Activated naive CD4-positive, alpha-beta T cell treated with anti-CD3 and anti-CD28 coated beads, Interleukin-2, amount 50 U/mL, for 72 hours (primary cell): ENCODE results near the gene PPIF. TPM values are rescaled to one million over a fixed set of nuclear protein-coding genes. Genes with fewer than 3 reads are reported as not detected.

Experiments used
- ATAC-seq, 2 donors: fragments of 150-1000 bp; cut with Tn5 transposase; 2 replicates each; pipeline ENCODE4 v1.10.0; 2021; ENCODE audit warnings: mild to moderate bottlenecking in 2 of 2, moderate library complexity in 2 of 2
- DNase-seq, 2 donors: peaks; one replicate each; pipeline ENCODE4 v3.0.0; 2021 to 2022; ENCODE audit warnings: low spot score in 2 of 2
- H3K27ac Mint-ChIP-seq, 2 donors: one replicate each; pipeline ENCODE4 v1.8.0; 2022; ENCODE audit warnings: mild to moderate bottlenecking in 2 of 2, mixed read lengths in 2 of 2
- H3K36me3 Mint-ChIP-seq, 2 donors: one replicate each; pipeline ENCODE4 v1.8.0; 2022; ENCODE audit warnings: mixed read lengths in 2 of 2
- H3K9me3 Mint-ChIP-seq, 2 donors: one replicate each; pipeline ENCODE4 v1.8.0; 2022; ENCODE audit warnings: mixed read lengths in 2 of 2
- total RNA-seq, 2 donors: library from RNA; stranded (reverse); gene quantifications; one replicate each; pipeline ENCODE4 v1.2.3, GENCODE V29; 2022

PPIF gene
- total RNA-seq, 2 donors from 2014 or later: 60.2 to 144 TPM

GRCh38 chr10:79382491-79382941, 35.2 kb downstream of the PPIF start:
- ATAC-seq: no peak
- DNase-seq: peak in 1 of 2 donors; percentile 25
- Mint-ChIP-seq H3K36me3 (no peaks in the 10 kb centered on the region), H3K9me3 (no peaks in the 10 kb centered on the region), H3K27ac (no peak overlapping the region)

DNA sequence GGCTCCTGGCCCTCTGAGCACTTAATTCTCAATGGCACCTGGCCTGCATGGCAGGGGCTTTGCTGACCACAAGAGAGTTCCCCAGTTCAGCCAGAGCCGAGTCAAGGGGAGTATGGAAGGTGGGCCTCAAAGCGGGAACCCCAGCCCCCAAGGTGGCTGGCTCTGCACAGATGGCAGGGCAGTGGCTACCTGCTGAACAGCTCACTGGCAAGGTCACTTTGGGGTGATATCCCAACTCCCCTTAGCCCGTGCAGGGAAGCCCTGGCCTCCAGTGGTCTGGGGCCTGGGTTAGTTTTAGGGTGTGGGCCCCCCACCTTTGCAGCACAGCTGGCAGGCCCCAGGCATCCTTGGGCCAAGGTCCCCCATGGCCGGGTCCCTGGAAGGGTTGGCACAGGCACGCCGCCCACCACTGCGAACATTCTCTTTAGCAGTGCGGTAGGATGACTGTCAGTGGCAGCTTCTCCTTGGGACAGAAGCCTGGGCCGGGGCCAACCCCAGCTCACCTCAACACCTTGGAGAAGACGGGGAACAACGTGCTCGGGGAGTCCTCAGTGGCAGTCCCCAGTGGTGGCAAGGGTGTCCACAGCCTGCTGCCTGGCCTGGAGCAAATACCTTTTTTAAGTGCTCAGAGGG, 36.8 kb downstream of the PPIF start:
- Mint-ChIP-seq H3K27ac (no peak overlapping the region), H3K9me3 (no peaks in the 10 kb centered on the region), H3K36me3 (no peaks in the 10 kb centered on the region)
- DNase-seq: peak in 1 of 2 donors; percentile 40
- no peak for ATAC-seq

DNA sequence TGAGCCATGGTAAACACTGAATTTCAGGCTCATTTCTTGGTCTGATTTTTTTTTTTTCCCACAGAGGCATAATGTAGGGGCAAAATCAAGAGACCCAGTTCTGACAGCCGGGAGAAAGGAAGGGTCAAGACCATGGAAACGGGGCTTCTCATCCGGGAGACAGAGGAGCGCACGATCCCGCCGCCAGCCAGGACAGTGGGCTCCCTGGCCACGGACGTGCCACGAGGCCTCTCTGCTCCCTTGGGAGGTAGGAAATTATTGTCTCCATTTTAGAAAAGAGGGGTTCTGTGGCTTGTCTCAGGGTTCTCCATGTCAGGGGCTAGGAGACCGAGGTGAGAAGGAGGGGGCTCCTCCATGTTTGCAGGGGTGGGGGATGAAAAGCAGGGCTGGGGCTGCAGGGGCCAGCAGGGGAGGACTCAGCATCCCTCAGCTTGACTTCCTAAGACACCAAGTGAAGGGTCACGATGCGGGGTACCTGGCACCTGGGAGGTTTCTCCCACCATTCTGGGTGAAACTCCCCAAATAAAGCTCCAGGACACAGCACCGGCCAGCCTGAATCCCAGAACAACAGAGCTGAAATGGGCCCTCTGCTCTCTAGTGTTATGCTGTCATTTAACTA, 37.6 kb downstream of the PPIF start:
- no peaks in the 10 kb centered on the region for H3K36me3 Mint-ChIP-seq
- peak overlapping the region in 1 of 2 donors; percentile 36 for H3K27ac Mint-ChIP-seq

DNA sequence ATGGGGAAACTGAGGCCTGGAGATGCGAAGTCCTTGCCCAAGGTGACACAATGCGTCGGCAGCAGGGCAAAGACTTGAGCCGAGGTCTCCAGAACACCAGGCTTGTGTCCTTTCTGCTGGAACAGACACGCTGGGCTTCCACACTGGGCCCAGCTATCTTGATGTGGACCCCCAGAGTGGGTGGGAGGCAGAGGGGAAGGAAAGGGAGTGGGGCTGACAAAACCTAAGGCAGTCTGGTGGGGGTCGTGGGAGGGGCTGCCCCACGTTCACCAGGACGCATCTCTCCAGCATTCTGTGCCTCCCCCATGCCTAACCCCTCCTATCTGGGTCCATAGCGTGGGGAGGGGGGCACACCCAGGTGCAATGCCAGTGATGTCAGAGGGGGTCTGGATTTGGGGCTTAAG, 38.1 kb downstream of the PPIF start:
- DNase-seq (no peak), ATAC-seq (no peak)
- no peaks in the 10 kb centered on the region for H3K36me3 Mint-ChIP-seq
- H3K27ac Mint-ChIP-seq: no peak overlapping the region
- no peaks in the 10 kb centered on the region for H3K9me3 Mint-ChIP-seq

More for the DNA sequence above, 37.6 kb downstream of the PPIF start:
- H3K9me3 Mint-ChIP-seq: no peaks in the 10 kb centered on the region
- DNase-seq (peak in 1 of 2 donors; percentile 3), ATAC-seq (no peak)

DNA sequence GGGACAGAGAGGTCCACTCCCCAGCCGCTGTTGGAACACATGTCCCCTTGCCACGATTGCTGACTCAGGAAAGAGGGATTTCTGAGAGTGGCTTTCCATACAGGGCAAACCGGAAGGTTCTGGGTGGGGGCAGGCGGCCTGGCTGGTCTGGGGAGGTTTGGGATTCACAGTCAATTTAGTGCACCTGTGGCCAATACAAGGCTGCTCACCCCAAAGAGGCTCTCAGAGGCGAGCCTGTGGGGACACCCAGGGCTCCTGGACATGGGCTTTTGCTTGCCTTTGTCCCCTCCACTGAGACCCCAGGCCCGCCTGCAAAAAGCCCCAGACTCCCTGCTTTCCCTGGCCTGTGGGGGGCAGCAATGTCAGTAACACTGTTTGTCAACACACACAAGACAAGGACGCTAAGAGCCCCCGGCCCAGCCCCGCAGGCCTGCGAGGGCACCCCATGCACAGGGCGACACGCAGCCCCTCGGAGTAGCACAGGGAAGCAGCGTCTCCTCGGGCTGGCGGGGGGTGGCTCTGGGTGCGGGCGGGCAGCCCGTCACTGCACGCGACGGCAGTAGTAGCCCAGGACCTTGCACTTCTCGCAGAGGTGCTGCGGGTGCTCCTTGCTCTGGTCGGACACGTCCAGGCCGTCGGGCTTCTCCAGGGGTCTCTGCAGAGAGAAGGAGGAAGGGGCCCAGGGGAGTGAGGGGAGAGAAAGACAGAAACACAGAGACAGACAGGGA, 38.7 kb downstream of the PPIF start:
- Mint-ChIP-seq H3K9me3 (no peaks in the 10 kb centered on the region), H3K27ac (no peak overlapping the region), H3K36me3 (no peaks in the 10 kb centered on the region)
- ATAC-seq (no peak), DNase-seq (peak in 1 of 2 donors; percentile 50)

GRCh38 chr10:79386637-79387465, 39.6 kb downstream of the PPIF start:
- no peaks in the 10 kb centered on the region for H3K9me3 Mint-ChIP-seq
- peak overlapping the region in 1 of 2 donors; percentile 32 for H3K27ac Mint-ChIP-seq
- ATAC-seq: no peak

DNA sequence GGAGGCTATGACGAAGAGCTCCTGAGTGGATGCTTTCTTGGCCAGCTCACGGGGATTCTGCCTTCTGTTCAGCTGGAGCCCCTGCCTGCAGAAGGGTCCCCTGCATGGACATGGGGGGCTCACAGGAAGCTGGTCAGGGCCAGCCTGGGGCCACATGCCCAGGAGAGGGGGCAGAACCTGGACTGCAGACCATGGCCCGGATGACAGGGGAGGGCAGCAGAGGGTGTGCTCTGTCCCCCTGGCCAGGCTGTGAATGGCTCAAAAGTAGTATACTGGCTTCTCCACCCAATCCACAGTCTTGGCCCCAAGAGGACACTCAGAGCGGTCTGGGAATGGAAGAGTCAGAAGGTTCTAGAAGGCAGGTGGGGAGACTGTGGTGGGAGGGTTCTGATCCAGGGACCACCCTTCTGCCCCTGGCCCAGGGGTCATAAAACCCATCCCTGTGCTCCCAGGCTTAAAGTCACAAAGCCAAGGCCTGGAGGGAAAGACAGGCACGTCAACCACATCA, 40.3 kb downstream of the PPIF start:
- no peaks in the 10 kb centered on the region for H3K9me3 Mint-ChIP-seq
- peak overlapping the region in 1 of 2 donors; percentile 32 for H3K27ac Mint-ChIP-seq
- DNase-seq (peak in 1 of 2 donors; percentile 33), ATAC-seq (no peak)
- no peaks in the 10 kb centered on the region for H3K36me3 Mint-ChIP-seq

More at GRCh38 chr10:79386637-79387465, 39.6 kb downstream of the PPIF start:
- H3K36me3 Mint-ChIP-seq: no peaks in the 10 kb centered on the region
- DNase-seq: peak in 1 of 2 donors; percentile 44

- DNase-seq: peak in 1 of 2 donors; percentile 44
- Mint-ChIP-seq H3K27ac (no peak overlapping the region), H3K36me3 (no peaks in the 10 kb centered on the region), H3K9me3 (no peaks in the 10 kb centered on the region)
- ATAC-seq: peak in 1 of 2 donors; percentile 91
Measured at GRCh38 chr10:79387974-79388850, 40.9 kb downstream of the PPIF start.

DNA sequence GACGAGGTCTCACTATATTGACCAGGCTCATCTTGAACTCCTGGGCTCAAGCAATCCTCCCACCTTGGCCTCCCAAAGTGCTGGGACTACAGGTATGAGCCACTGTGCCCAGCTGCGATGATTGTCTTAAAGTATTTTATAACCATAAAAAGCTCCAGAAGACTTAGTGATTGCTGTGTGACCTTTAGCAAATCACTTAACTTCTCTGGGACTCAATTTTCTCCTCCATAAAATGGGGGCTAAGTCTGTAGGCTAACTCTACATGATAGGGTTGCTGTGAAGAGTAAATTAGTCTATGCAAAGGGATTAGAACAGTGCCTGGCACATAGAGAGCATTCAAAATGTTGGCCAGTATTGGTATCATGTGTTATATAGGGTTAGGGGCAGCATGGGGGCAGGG, 42.8 kb downstream of the PPIF start:
- ATAC-seq (no peak), DNase-seq (peak in 1 of 2 donors; percentile 2)
- H3K27ac Mint-ChIP-seq: no peak overlapping the region
- no peaks in the 10 kb centered on the region for H3K36me3 Mint-ChIP-seq
- H3K9me3 Mint-ChIP-seq: no peaks in the 10 kb centered on the region

DNA sequence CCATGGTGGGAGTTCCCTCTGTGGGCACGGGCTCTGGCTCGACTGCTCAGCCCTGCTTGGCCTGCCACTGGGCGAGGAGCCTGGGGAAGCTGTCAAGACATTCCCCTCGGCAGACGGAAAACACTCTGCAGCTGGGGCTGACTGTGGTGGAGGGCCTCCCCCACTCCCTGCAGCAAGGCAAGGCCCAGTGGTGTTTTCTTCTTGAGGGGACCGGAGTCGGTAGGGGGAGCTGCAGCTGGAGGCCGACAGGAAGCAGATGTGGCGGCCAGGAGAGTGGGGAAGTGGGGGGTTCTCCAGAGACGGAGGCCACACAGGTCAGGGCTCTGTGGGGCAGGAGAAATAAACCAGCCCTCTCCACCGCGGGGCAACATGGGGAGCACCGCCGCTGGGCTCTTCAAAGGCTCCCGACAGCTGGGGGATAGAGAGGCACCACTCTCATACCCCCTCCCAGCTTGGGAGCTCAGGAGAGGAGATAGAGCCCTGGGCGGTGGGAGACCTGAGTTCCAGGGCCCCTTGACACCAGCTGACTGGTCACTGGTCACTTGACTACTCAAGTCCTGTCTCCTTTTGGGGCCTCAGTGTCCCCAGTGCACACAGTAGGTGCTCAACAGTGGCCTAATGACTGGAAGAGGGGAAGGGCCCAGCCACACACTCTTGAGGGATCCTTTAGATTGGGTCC, 43.4 kb downstream of the PPIF start:
- DNase-seq (peak in 1 of 2 donors; percentile 52), ATAC-seq (no peak)
- Mint-ChIP-seq H3K27ac (no peak overlapping the region), H3K36me3 (no peaks in the 10 kb centered on the region), H3K9me3 (no peaks in the 10 kb centered on the region)

DNA sequence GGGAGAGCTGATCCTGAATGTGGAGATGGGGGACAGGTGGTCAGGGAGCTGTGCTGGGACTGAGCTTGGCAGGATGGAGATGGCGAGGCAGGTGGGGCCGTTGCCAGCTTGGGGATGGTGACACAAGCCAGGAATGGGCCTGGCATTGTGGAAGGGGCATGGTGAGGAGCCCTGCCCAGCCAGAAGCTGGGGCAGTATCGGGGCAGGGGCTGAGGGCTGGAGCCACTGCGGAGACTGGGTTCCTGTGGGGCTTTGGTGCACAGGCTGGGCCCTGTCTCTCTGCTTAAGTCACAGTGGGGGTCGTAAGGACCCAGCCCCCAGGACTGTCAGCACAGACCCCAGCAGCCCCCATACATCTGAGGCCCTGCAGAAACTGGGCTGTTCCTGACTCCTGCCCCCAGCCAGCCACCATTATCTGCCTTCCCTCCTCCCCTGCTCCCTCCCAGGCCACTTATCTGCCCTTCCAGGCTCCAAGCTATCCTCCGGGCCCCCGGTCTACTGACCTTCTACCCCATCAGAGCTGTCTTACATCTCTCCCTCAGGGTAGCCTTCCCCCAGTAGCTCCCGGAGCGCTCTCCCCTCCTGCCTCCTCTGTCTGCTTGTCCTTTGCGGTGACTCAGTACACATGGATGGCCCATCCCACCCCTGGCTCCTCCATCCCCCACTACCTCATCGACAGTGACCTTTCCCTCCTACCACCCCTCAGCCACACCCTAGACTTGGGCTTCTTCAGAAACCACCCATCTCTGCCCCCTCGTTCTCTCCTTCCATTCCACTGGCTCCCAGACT, 44.2 kb downstream of the PPIF start:
- peak in 1 of 2 donors; percentile 21 for DNase-seq
- H3K9me3 Mint-ChIP-seq: no peaks in the 10 kb centered on the region
- no peak for ATAC-seq
- no peak overlapping the region for H3K27ac Mint-ChIP-seq
- H3K36me3 Mint-ChIP-seq: no peaks in the 10 kb centered on the region

DNA sequence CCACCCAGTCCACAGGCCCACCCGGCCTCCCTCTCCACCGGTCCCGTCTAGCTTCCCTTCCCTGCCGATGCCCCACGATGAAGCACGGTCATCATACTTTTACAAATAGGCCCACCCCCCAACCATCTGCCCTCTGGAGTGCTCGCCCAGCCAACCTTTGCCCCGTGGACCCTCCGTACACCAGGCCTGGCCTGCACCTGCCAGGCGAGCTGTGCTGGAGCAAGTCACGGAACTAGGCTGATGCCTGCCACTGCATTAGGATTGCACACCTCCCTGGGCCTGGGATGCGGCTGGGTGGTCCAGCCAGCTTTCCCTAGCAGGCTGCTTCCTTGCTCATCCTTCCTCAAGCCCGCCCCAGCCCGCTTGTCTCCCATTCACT, 44.7 kb downstream of the PPIF start:
- no peak overlapping the region for H3K27ac Mint-ChIP-seq
- no peak for ATAC-seq
- DNase-seq: peak in 1 of 2 donors; percentile 16
- H3K36me3 Mint-ChIP-seq: no peaks in the 10 kb centered on the region
- no peaks in the 10 kb centered on the region for H3K9me3 Mint-ChIP-seq

- Mint-ChIP-seq H3K36me3 (no peaks in the 10 kb centered on the region), H3K27ac (no peak overlapping the region), H3K9me3 (no peaks in the 10 kb centered on the region)
- no peak for DNase-seq
- no peak for ATAC-seq
Measured at GRCh38 chr10:79392506-79393176, 45.4 kb downstream of the PPIF start.
